DMS 273 treated with DMSO at 0.1 percent for 48 hours (cell line): Measurements from ENCODE around the gene VPS25.

ENCODE experiments used
- DNase-seq: peaks from one replicate; lab custom pipeline; 2025; lab: John Stamatoyannopoulos, UW

Gene VPS25

GRCh38 chr17:42795465-42795864, 22.2 kb downstream of the VPS25 start:
- DNase-seq: no peak

GRCh38 chr17:42796066-42796758, 23.0 kb downstream of the VPS25 start:
- DNase-seq: no peak

- no peak for DNase-seq
These were observed 24.1 kb downstream of the VPS25 start for GRCh38 chr17:42797067-42798007.

- DNase-seq: no peak
These were observed 24.7 kb downstream of the VPS25 start for GRCh38 chr17:42798011-42798382.

GRCh38 chr17:42798383-42799380, 25.4 kb downstream of the VPS25 start, which contains the start of the genes CNTD1 and COA3:
Gene CNTD1, plus strand, starts transcription at chr17:42798861. Its CDS starts 207 bp downstream, at chr17:42799068.
Gene COA3, minus strand, starts transcription at chr17:42798704. Its CDS starts 23 bp downstream, at chr17:42798681.
- peak; percentile 76 for DNase-seq

GRCh38 chr17:42803074-42803883, 30.0 kb downstream of the VPS25 start:
- no peak for DNase-seq

- DNase-seq: no peak
These were observed 31.7 kb downstream of the VPS25 start for GRCh38 chr17:42804918-42805367.

- no peak for DNase-seq
These were observed 33.0 kb downstream of the VPS25 start for GRCh38 chr17:42806249-42806648.

- DNase-seq: no peak
These were observed 36.0 kb downstream of the VPS25 start for GRCh38 chr17:42809250-42809649.

GRCh38 chr17:42814633-42815399, 41.6 kb downstream of the VPS25 start:
- DNase-seq: no peak

- DNase-seq: no peak
These were observed 44.6 kb downstream of the VPS25 start for GRCh38 chr17:42817866-42818265.

GRCh38 chr17:42818379-42818778, 45.1 kb downstream of the VPS25 start:
- DNase-seq: no peak

- DNase-seq: peak; percentile 43
These were observed 46.8 kb downstream of the VPS25 start for GRCh38 chr17:42819939-42820535.

- DNase-seq: no peak
These were observed 47.9 kb downstream of the VPS25 start for GRCh38 chr17:42821176-42821575.

GRCh38 chr17:42827472-42827871, 54.2 kb downstream of the VPS25 start:
- no peak for DNase-seq
